Measurements from ENCODE around the gene KRTAP10-8.
A peak's percentile ranks its signal among the peaks of the same experiment; 100 is the strongest.
"Not testable (repeated sequence)": the region's sequence is repeated elsewhere in the genome, so short reads cannot be mapped to it uniquely, and the experiment has no call there.

Gene KRTAP10-8

GRCh38 chr21:44599264-44600029, 12.4 kb upstream of the KRTAP10-8 start:
- DNase-seq (ENCODE audit: low spot score), result no peak

- DNase-seq (ENCODE audit: low spot score), result not testable (repeated sequence)
Observed at GRCh38 chr21:44600118-44600978, 11.5 kb upstream of the KRTAP10-8 start, which contains the start of gene KRTAP10-7. Gene KRTAP10-7 (plus strand): TSS chr21:44600597. CDS start chr21:44600622, 25 bp downstream.

- DNase-seq (ENCODE audit: low spot score), result not testable (repeated sequence)
Observed at GRCh38 chr21:44601091-44601490, 10.8 kb upstream of the KRTAP10-8 start.

- no peak for DNase-seq (ENCODE audit: low spot score)
Observed at GRCh38 chr21:44601596-44602462, 10.1 kb upstream of the KRTAP10-8 start.

GRCh38 chr21:44602463-44602850, 9.4 kb upstream of the KRTAP10-8 start:
- no peak for DNase-seq (ENCODE audit: low spot score)

- no peak for DNase-seq (ENCODE audit: low spot score)
Observed at GRCh38 chr21:44603109-44603875, 8.6 kb upstream of the KRTAP10-8 start.

- no peak for DNase-seq (ENCODE audit: low spot score)
Observed at GRCh38 chr21:44603911-44604310, 8.0 kb upstream of the KRTAP10-8 start.

- DNase-seq (ENCODE audit: low spot score), result no peak
Observed at GRCh38 chr21:44606495-44606894, 5.4 kb upstream of the KRTAP10-8 start.

- DNase-seq (ENCODE audit: low spot score), result no peak
Observed at GRCh38 chr21:44609193-44609592, 2.7 kb upstream of the KRTAP10-8 start.

- DNase-seq (ENCODE audit: low spot score), result not testable (repeated sequence)
Observed at GRCh38 chr21:44610157-44610843, 1.6 kb upstream of the KRTAP10-8 start.

GRCh38 chr21:44611551-44611950, 328 bp upstream of the KRTAP10-8 start:
- DNase-seq (ENCODE audit: low spot score), result no peak

- no peak for DNase-seq (ENCODE audit: low spot score)
Observed at GRCh38 chr21:44612669-44613229, 870 bp downstream of the KRTAP10-8 start.

GRCh38 chr21:44613386-44614155, 1.7 kb downstream of the KRTAP10-8 start:
- DNase-seq (ENCODE audit: low spot score), result no peak

- no peak for DNase-seq (ENCODE audit: low spot score)
Observed at GRCh38 chr21:44614161-44614631, 2.3 kb downstream of the KRTAP10-8 start.

- DNase-seq (ENCODE audit: low spot score), result no peak
Observed at GRCh38 chr21:44614961-44615391, 3.1 kb downstream of the KRTAP10-8 start.

- no peak for DNase-seq (ENCODE audit: low spot score)
Observed at GRCh38 chr21:44615466-44615865, 3.6 kb downstream of the KRTAP10-8 start.

GRCh38 chr21:44615911-44616590, 4.2 kb downstream of the KRTAP10-8 start:
- DNase-seq (ENCODE audit: low spot score), result no peak

GRCh38 chr21:44616591-44616926, 4.7 kb downstream of the KRTAP10-8 start:
- no peak for DNase-seq (ENCODE audit: low spot score)

- DNase-seq (ENCODE audit: low spot score), result peak; percentile 50
Observed at GRCh38 chr21:44617071-44617501, 5.2 kb downstream of the KRTAP10-8 start.

Measured in ecto neural progenitor cell (in vitro differentiated cells).